ENCODE measurements around the gene REV1.

DNA sequence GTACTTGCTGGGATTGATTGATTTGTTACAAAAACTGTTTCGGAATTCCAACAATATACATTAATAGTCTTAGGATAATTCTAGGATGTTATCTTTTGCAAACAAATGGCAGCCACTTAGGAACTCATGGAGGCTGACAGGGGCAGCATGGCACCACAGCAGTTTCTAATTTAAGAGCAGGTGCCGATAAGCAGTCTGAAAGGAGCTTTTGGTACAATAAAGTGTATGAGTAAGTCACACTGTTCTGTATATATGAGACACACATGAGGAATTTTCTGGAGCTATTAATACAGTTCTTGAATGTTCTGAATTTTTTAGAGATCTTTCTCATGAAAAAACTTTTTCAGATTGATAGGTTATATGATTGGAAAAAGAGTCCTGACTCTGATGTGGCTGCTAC, 100.4 kb downstream of the REV1 start:
- no peak for TF ChIP-seq EZH2 (optimal IDR thresholded peaks at IDR 0.05; ENCODE audit: low read depth, low read length)
- TF ChIP-seq, protein P1, sequence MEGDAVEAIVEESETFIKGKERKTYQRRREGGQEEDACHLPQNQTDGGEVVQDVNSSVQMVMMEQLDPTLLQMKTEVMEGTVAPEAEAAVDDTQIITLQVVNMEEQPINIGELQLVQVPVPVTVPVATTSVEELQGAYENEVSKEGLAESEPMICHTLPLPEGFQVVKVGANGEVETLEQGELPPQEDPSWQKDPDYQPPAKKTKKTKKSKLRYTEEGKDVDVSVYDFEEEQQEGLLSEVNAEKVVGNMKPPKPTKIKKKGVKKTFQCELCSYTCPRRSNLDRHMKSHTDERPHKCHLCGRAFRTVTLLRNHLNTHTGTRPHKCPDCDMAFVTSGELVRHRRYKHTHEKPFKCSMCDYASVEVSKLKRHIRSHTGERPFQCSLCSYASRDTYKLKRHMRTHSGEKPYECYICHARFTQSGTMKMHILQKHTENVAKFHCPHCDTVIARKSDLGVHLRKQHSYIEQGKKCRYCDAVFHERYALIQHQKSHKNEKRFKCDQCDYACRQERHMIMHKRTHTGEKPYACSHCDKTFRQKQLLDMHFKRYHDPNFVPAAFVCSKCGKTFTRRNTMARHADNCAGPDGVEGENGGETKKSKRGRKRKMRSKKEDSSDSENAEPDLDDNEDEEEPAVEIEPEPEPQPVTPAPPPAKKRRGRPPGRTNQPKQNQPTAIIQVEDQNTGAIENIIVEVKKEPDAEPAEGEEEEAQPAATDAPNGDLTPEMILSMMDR (IDR thresholded peaks at IDR 0.05; ENCODE audit: low read length) = no peak
